ENCODE measurements around the gene ATP1B2.

DNA sequence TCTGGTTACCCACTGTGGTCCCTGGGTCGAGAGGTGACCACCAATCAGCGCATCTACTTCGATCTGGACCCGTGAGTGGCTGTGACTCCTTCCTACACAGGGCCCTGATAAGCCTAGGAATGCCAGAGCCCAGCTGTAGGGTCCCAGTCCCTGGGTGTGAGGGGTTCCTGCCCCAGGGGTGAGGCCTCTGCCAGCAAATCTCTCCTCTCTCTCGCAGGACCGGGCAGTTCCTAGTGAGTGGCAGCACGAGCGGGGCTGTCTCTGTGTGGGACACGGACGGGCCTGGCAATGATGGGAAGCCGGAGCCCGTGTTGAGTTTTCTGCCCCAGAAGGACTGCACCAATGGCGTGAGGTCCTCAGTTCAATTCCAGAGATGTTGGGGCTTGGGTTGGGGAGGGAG, 52.0 kb downstream of the ATP1B2 start:
- TF ChIP-seq, protein P1, sequence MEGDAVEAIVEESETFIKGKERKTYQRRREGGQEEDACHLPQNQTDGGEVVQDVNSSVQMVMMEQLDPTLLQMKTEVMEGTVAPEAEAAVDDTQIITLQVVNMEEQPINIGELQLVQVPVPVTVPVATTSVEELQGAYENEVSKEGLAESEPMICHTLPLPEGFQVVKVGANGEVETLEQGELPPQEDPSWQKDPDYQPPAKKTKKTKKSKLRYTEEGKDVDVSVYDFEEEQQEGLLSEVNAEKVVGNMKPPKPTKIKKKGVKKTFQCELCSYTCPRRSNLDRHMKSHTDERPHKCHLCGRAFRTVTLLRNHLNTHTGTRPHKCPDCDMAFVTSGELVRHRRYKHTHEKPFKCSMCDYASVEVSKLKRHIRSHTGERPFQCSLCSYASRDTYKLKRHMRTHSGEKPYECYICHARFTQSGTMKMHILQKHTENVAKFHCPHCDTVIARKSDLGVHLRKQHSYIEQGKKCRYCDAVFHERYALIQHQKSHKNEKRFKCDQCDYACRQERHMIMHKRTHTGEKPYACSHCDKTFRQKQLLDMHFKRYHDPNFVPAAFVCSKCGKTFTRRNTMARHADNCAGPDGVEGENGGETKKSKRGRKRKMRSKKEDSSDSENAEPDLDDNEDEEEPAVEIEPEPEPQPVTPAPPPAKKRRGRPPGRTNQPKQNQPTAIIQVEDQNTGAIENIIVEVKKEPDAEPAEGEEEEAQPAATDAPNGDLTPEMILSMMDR (conservative IDR thresholded peaks at IDR 0.05), result no peak
- TF ChIP-seq EZH2 (IDR thresholded peaks at IDR 0.05; ENCODE audit: low read depth), result no peak
